Neural cell (in vitro differentiated cells): ENCODE measurements around the gene RETNLB. TPM values are rescaled to one million over a fixed set of nuclear protein-coding genes. Genes with fewer than 3 reads are reported as not detected.

Source experiments
- H2AFZ ChIP-seq: fragments of 200-600, 300-800 bp; sonication (generic), shearing (Covaris generic); 2 replicates; pipeline ENCODE4 v1.6.0; 2014; ENCODE audit warnings: low read depth, mild to moderate bottlenecking, antibody characterized with exemption, low read length, moderate library complexity
- H3F3A ChIP-seq: fragments of 200-600 bp; shearing (Covaris generic); 2 replicates; pipeline ENCODE4 v1.6.1; 2016; ENCODE audit warnings: mild to moderate bottlenecking, moderate library complexity, mixed read lengths, antibody characterized with exemption, low read length; ENCODE audit not compliant: insufficient read depth, poor library complexity, severe bottlenecking
- H3K27ac ChIP-seq: fragments of 200-600, 300-800 bp; sonication (generic), shearing (Covaris generic); 2 replicates; pipeline ENCODE4 v1.5.1; 2014; ENCODE audit warnings: mild to moderate bottlenecking, low read length, moderate library complexity
- H3K27me3 ChIP-seq: fragments of 300-800, 200-600 bp; sonication (generic), shearing (Covaris generic); 2 replicates; pipeline ENCODE4 v1.6.0; 2014; ENCODE audit warnings: mild to moderate bottlenecking, low read depth, low read length, moderate library complexity; ENCODE audit not compliant: insufficient read depth
- H3K36me3 ChIP-seq: fragments of 300-800, 200-600 bp; sonication (generic), shearing (Covaris generic); 2 replicates; pipeline ENCODE4 v1.5.1; 2014; ENCODE audit warnings: mild to moderate bottlenecking, antibody characterized with exemption, low read length, moderate library complexity; ENCODE audit not compliant: insufficient read depth
- H3K4me2 ChIP-seq: fragments of 300-800, 200-600 bp; sonication (generic), shearing (Covaris generic); 2 replicates; pipeline ENCODE4 v1.6.0; 2014; ENCODE audit warnings: mild to moderate bottlenecking, low read length
- H3K4me3 ChIP-seq: fragments of 300-800, 200-600 bp; sonication (generic), shearing (Covaris generic); 2 replicates; pipeline ENCODE4 v1.5.1; 2014; ENCODE audit warnings: mild to moderate bottlenecking, low read length, moderate library complexity
- H3K79me2 ChIP-seq: fragments of 200-600 bp; shearing (Covaris generic); replicated peaks from 2 replicates; pipeline ENCODE4 v1.6.0; 2014; ENCODE audit warnings: mild to moderate bottlenecking, low read length, moderate library complexity; ENCODE audit not compliant: insufficient read depth
- H3K9ac ChIP-seq: fragments of 300-800, 200-600 bp; sonication (generic), shearing (Covaris generic); 2 replicates; pipeline ENCODE4 v1.6.1; 2016; ENCODE audit warnings: mild to moderate bottlenecking, low read length, mixed read lengths
- H3K9me2 ChIP-seq: fragments of 200-600 bp; shearing (Covaris generic); 2 replicates; pipeline ENCODE4 v1.6.1; 2016; ENCODE audit warnings: mild to moderate bottlenecking, low read length, mixed read lengths; ENCODE audit not compliant: insufficient read depth
- H3K9me3 ChIP-seq: fragments of 200-600, 300-800 bp; sonication (generic), shearing (Covaris generic); 2 replicates; pipeline ENCODE4 v1.6.1; 2016; ENCODE audit warnings: mild to moderate bottlenecking, mixed run types, low read length, moderate library complexity, mixed read lengths
- H4K20me1 ChIP-seq: fragments of 200-600 bp; shearing (Covaris generic); 2 replicates; pipeline ENCODE4 v1.6.1; 2016; ENCODE audit warnings: mild to moderate bottlenecking, mixed run types; ENCODE audit not compliant: insufficient read depth
- CTCF ChIP-seq: fragments of 450-650 bp; IDR thresholded peaks from 2 replicates; pipeline ENCODE4 v1.5.1; 2014; ENCODE audit warnings: antibody characterized with exemption, mild to moderate bottlenecking, moderate library complexity; ENCODE audit not compliant: poor library complexity, severe bottlenecking
- EP300 ChIP-seq: fragments of 450-650 bp; conservative IDR thresholded peaks from 2 replicates; pipeline ENCODE4 v1.6.1; 2014; ENCODE audit warnings: antibody characterized with exemption, mild to moderate bottlenecking, moderate library complexity; ENCODE audit not compliant: poor library complexity, severe bottlenecking
- EZH2 ChIP-seq: fragments of 200-600, 300-800 bp; shearing (Covaris generic), sonication (generic); IDR thresholded peaks from 2 replicates; pipeline ENCODE4 v1.6.1; 2014; ENCODE audit warnings: antibody characterized with exemption, low read length, borderline replicate concordance, mild to moderate bottlenecking; ENCODE audit not compliant: insufficient read depth, poor library complexity, severe bottlenecking
- MXI1 ChIP-seq: fragments of 450-650 bp; conservative IDR thresholded peaks from 2 replicates; pipeline ENCODE4 v1.6.1; 2014; ENCODE audit warnings: antibody characterized with exemption, mild to moderate bottlenecking; ENCODE audit not compliant: poor library complexity, severe bottlenecking
- POLR2AphosphoS5 ChIP-seq: IDR thresholded peaks from 2 replicates; pipeline ENCODE4 v1.6.1; 2012
- RAD21 ChIP-seq: fragments of 450-650 bp; conservative IDR thresholded peaks from 2 replicates; pipeline ENCODE4 v1.6.1; 2014; ENCODE audit warnings: antibody characterized with exemption, mild to moderate bottlenecking, moderate library complexity
- REST ChIP-seq: IDR thresholded peaks from 2 replicates; pipeline ENCODE4 v1.6.1; 2012; ENCODE audit warnings: borderline replicate concordance
- SMC3 ChIP-seq: fragments of 450-650 bp; conservative IDR thresholded peaks from 2 replicates; pipeline ENCODE4 v1.6.1; 2014; ENCODE audit warnings: antibody characterized with exemption, mild to moderate bottlenecking, moderate library complexity; ENCODE audit not compliant: poor library complexity
- TAF1 ChIP-seq: IDR thresholded peaks from 2 replicates; pipeline ENCODE4 v1.6.1; 2012; ENCODE audit warnings: low read depth
- polyA plus RNA-seq: library from polyadenylated mRNA; depleted of rRNA; stranded (reverse); fragments of >200 nt; gene quantifications from 2 replicates; pipeline ENCODE4 v1.2.3, GENCODE V29; 2014

RETNLB gene
- polyA plus RNA-seq, 1 donor from 2014 or later: not detected

- no peaks in the 10 kb centered on the region for H3K9me2 ChIP-seq
- H3K36me3 ChIP-seq: no peaks in the 10 kb centered on the region
- H3K27me3 ChIP-seq: no peaks in the 10 kb centered on the region
- TF ChIP-seq SMC3 (no peak), EP300 (no peak), MXI1 (no peak), CTCF (no peak), REST (no peak), POLR2AphosphoS5 (no peak), RAD21 (no peak)
- no peak overlapping the region for H3K9ac ChIP-seq
- no peak overlapping the region for H3K4me3 ChIP-seq
- no peak overlapping the region for H3K4me2 ChIP-seq
- no peaks in the 10 kb centered on the region for H4K20me1 ChIP-seq
- no peaks in the 10 kb centered on the region for H3F3A ChIP-seq
- no peaks in the 10 kb centered on the region for H3K79me2 ChIP-seq
- no peak overlapping the region for H3K27ac ChIP-seq
- no peaks in the 10 kb centered on the region for H3K9me3 ChIP-seq
- H2AFZ ChIP-seq: no peak overlapping the region
Measured at GRCh38 chr3:108719178-108719806, 37.9 kb downstream of the RETNLB start.

- H2AFZ ChIP-seq: no peak overlapping the region
- TF ChIP-seq RAD21: no peak
- no peak for TF ChIP-seq TAF1
- TF ChIP-seq CTCF: no peak
- no peak for TF ChIP-seq EP300
- TF ChIP-seq SMC3: no peak
- no peak for TF ChIP-seq REST
- TF ChIP-seq POLR2AphosphoS5: no peak
- TF ChIP-seq EZH2: no peak
- no peak for TF ChIP-seq MXI1
- H3K27ac ChIP-seq: no peak overlapping the region
Measured at GRCh38 chr3:108718454-108718853, 38.8 kb downstream of the RETNLB start.

More at GRCh38 chr3:108718454-108718853, 38.8 kb downstream of the RETNLB start:
- Histone ChIP-seq H3K79me2 (no peaks in the 10 kb centered on the region), H3K27me3 (no peaks in the 10 kb centered on the region), H3K9me2 (no peaks in the 10 kb centered on the region), H3K36me3 (no peaks in the 10 kb centered on the region), H3K9me3 (no peaks in the 10 kb centered on the region), H4K20me1 (no peaks in the 10 kb centered on the region), H3K4me3 (no peak overlapping the region), H3K4me2 (no peak overlapping the region), H3K9ac (no peak overlapping the region), H3F3A (no peaks in the 10 kb centered on the region)
